HepG2 (cell line): Measurements from ENCODE around the gene SEMA3G. TPM values are rescaled to one million over a fixed set of nuclear protein-coding genes. Genes with fewer than 3 reads are reported as not detected.

Experiments used
- ATAC-seq: fragments of 200-7000 bp; cut with Tn5 transposase; 3 replicates; pipeline ENCODE4 v1.9.1; 2020; ENCODE audit warnings: mild to moderate bottlenecking, moderate library complexity
- BruUV-seq: library from RNA; stranded (reverse); fragments of 400-500 nt; replicated peaks from 2 replicates; lab custom pipeline; 2021; lab: Mats Ljungman, UMichigan
- CTCF ChIA-PET: fragments of 300-600 bp; formaldehyde crosslinking; extraction: SDS; loops from one replicate; lab custom pipeline; 2021; ENCODE audit warnings: low total read pairs, inconsistent platforms, low intra/inter-chr PET ratio; lab: Yijun Ruan, JAX
- POLR2A ChIA-PET: fragments of 350-600 bp; sonication (Branson Sonifier 250); formaldehyde crosslinking; loops from one replicate; lab custom pipeline; 2020; ENCODE audit warnings: antibody characterized with exemption, inconsistent platforms; lab: Yijun Ruan, JAX
- DNase-seq: peaks from one replicate; pipeline ENCODE4 v3.0.0-alpha.2; 2015; ENCODE audit warnings: low spot score
- FAIRE-seq: peaks from 3 replicates; lab custom pipeline; 2011; peaks lifted over from hg19 to GRCh38; lab: Jason Lieb, UNC
- H2AFZ ChIP-seq: one replicate; pipeline ENCODE4 v1.6.1; 2011; ENCODE audit warnings: low read length, inconsistent platforms
- H3K27ac ChIP-seq: fragments of 300-600 bp; 3 replicates; pipeline ENCODE4 v1.8.0; 2011; ENCODE audit warnings: mixed run types, mild to moderate bottlenecking, mixed read lengths, low read length, inconsistent platforms; ENCODE audit not compliant: insufficient read depth; ENCODE audit errors: extremely low read length
- H3K27me3 ChIP-seq, 2 experiments: fragments of 200-600 bp in 1 of 2; 2 replicates in 1 of 2; 3 replicates in 1 of 2; pipeline versions ENCODE4 v1.6.0 to v1.8.0; 2011; ENCODE audit warnings: low read length in 2 of 2, mild to moderate bottlenecking in 2 of 2, moderate library complexity in 2 of 2, inconsistent platforms in 1 of 2; ENCODE audit not compliant: insufficient read depth in 2 of 2, control insufficient read depth in 1 of 2
- H3K36me3 ChIP-seq, 2 experiments: fragments of 200-600 bp in 1 of 2; replicated peaks in 1 of 2; 2 replicates in 1 of 2; 3 replicates in 1 of 2; pipeline versions ENCODE4 v1.5.1 to v1.8.0; 2011; ENCODE audit warnings: low read length in 2 of 2, inconsistent platforms in 1 of 2; ENCODE audit not compliant: insufficient read depth in 2 of 2, control insufficient read depth in 1 of 2
- H3K4me1 ChIP-seq: 2 replicates; pipeline ENCODE4 v1.5.1; 2012; ENCODE audit warnings: low read length, inconsistent platforms; ENCODE audit not compliant: insufficient read depth
- H3K4me2 ChIP-seq: 2 replicates; pipeline ENCODE4 v1.6.0; 2011; ENCODE audit warnings: low read depth, low read length, inconsistent platforms
- H3K4me3 ChIP-seq, 3 experiments: fragments of 200-600 bp in 1 of 3; sonication (generic), shearing (Covaris generic) in 1 of 3; replicated peaks in 1 of 3; 2 replicates each; pipeline ENCODE4 v1.5.1; 2011 to 2016; ENCODE audit warnings: low read length in 3 of 3, inconsistent platforms in 2 of 3, low read depth in 2 of 3, mild to moderate bottlenecking in 2 of 3, control low read depth in 1 of 3, mixed read lengths in 1 of 3; ENCODE audit not compliant: insufficient read depth in 1 of 3
- H3K79me2 ChIP-seq: one replicate; pipeline ENCODE4 v1.6.1; 2011; ENCODE audit warnings: low read length, inconsistent platforms; ENCODE audit not compliant: insufficient read depth
- H3K9ac ChIP-seq: 2 replicates; pipeline ENCODE4 v1.6.0; 2011; ENCODE audit warnings: mild to moderate bottlenecking, low read depth, low read length, inconsistent platforms; ENCODE audit not compliant: insufficient read depth
- H3K9me3 ChIP-seq: 2 replicates; pipeline ENCODE4 v1.5.1; 2012; ENCODE audit warnings: mild to moderate bottlenecking, low read length
- H4K20me1 ChIP-seq: 2 replicates; pipeline ENCODE4 v1.6.0; 2011; ENCODE audit warnings: inconsistent platforms, mild to moderate bottlenecking, low read length, moderate library complexity; ENCODE audit not compliant: insufficient read depth
- ATF3 ChIP-seq: sonication (generic); formaldehyde crosslinking; IDR thresholded peaks from 2 replicates; pipeline ENCODE4 v1.4.0; 2020; ENCODE audit warnings: missing genetic modification reagents
- CHD4 ChIP-seq: fragments of 200-600 bp; sonication (generic); IDR thresholded peaks from 2 replicates; pipeline ENCODE4 v1.7.0; 2017; ENCODE audit warnings: mild to moderate bottlenecking, low read length, borderline replicate concordance
- HNRNPK ChIP-seq: fragments of 200-400 bp; formaldehyde crosslinking; IDR thresholded peaks from 2 replicates; pipeline ENCODE4 v1.6.1; 2018; ENCODE audit warnings: low read length, low read depth, moderate library complexity, mild to moderate bottlenecking; ENCODE audit not compliant: poor library complexity, severe bottlenecking
- IRX3 ChIP-seq: sonication (generic); formaldehyde crosslinking; IDR thresholded peaks from 2 replicates; pipeline ENCODE4 v1.8.1; 2023; ENCODE audit warnings: mild to moderate bottlenecking, low read depth, missing genetic modification reagents, borderline replicate concordance
- KMT2B ChIP-seq: IDR thresholded peaks from 2 replicates; pipeline ENCODE4 v1.6.1; 2016; ENCODE audit warnings: missing genetic modification reagents, missing compliant biosample characterization
- NPAS2 ChIP-seq: sonication (generic); formaldehyde crosslinking; IDR thresholded peaks from 2 replicates; pipeline ENCODE4 v1.8.0; 2022; ENCODE audit warnings: mild to moderate bottlenecking, missing genetic modification reagents, borderline replicate concordance
- PHF5A ChIP-seq: IDR thresholded peaks from one replicate; pipeline ENCODE4 v1.6.1; 2018; ENCODE audit warnings: low read depth, missing genetic modification reagents; ENCODE audit not compliant: unreplicated experiment
- POGK ChIP-seq: sonication (generic); formaldehyde crosslinking; conservative IDR thresholded peaks from 2 replicates; pipeline ENCODE4 v1.8.0; 2022; ENCODE audit warnings: mild to moderate bottlenecking, moderate library complexity, missing genetic modification reagents
- SAP130 ChIP-seq: IDR thresholded peaks from 2 replicates; pipeline ENCODE4 v1.6.1; 2016; ENCODE audit warnings: low read depth
- STAG1 ChIP-seq: sonication (generic); formaldehyde crosslinking; IDR thresholded peaks from 2 replicates; pipeline ENCODE4 v1.4.0; 2020; ENCODE audit warnings: missing genetic modification reagents
- ZNF256 ChIP-seq: sonication (generic); formaldehyde crosslinking; conservative IDR thresholded peaks from 2 replicates; pipeline ENCODE4 v1.4.0; 2020; ENCODE audit warnings: missing genetic modification reagents
- ZNF562 ChIP-seq: sonication (generic); formaldehyde crosslinking; IDR thresholded peaks from 2 replicates; pipeline ENCODE4 v1.8.0; 2022; ENCODE audit warnings: missing genetic modification reagents, borderline replicate concordance
- ZNF670 ChIP-seq: sonication (generic); formaldehyde crosslinking; IDR thresholded peaks from 2 replicates; pipeline ENCODE4 v1.8.0; 2022; ENCODE audit warnings: mild to moderate bottlenecking, missing genetic modification reagents, borderline replicate concordance
- ZNF709 ChIP-seq: sonication (generic); formaldehyde crosslinking; IDR thresholded peaks from 2 replicates; pipeline ENCODE4 v1.5.0; 2020; ENCODE audit warnings: mild to moderate bottlenecking, missing genetic modification reagents
- ZNF788 ChIP-seq: sonication (generic); formaldehyde crosslinking; IDR thresholded peaks from 2 replicates; pipeline ENCODE4 v1.5.0; 2020; ENCODE audit warnings: mild to moderate bottlenecking, missing genetic modification reagents, borderline replicate concordance
- WGBS: methylation state at CpG from one replicate; pipeline ENCODE4 v1.1.6; 2017; ENCODE audit warnings: low lambda C conversion rate; 5-methylcytosine and 5-hydroxymethylcytosine counted together
- in situ Hi-C: cut with HindIII; loops from 2 replicates; pipeline ENCODE4 v1.10.0; 2017; ENCODE audit warnings: low pct_unique_long_range_greater_than_20kb; ENCODE audit not compliant: extremely low pct_ligation_motif_present
- intact Hi-C: fragments of 100-400 bp; cut with micrococcal nuclease; formaldehyde crosslinking; loops from one replicate; pipeline ENCODE4 v1.10.0; 2022; ENCODE audit not compliant: unreplicated experiment
- polyA plus RNA-seq, 8 experiments: library from polyadenylated mRNA; depleted of rRNA in 3 of 8; stranded (reverse) in 7 of 8; unstranded in 1 of 8; fragments of >200 nt; fragmentation: Illumina TruSeq in 4 of 8; extraction: Trizol in 4 of 8; gene quantifications; 2 replicates each; pipeline versions ENCODE4 v1.2.1 to v1.2.3, GENCODE V29; 2011 to 2016; ENCODE audit warnings: low read depth in 4 of 8, missing spikeins in 1 of 8, mixed read lengths in 1 of 8; ENCODE audit not compliant: insufficient read depth in 1 of 8
- total RNA-seq, 5 experiments: library from RNA; depleted of rRNA; stranded (reverse); fragments of >200 nt; fragmentation: Illumina TruSeq; extraction: Trizol; gene quantifications; 2 replicates each; pipeline ENCODE4 v1.2.3, GENCODE V29; 2016; ENCODE audit warnings: low read depth in 1 of 5
- TF ChIP-seq, protein P1 (sequence below): sonication (generic); formaldehyde crosslinking; IDR thresholded peaks from 2 replicates; pipeline ENCODE4 v1.8.1; 2023; ENCODE audit warnings: mild to moderate bottlenecking, moderate library complexity, missing genetic modification reagents

SEMA3G gene
- total and polyA plus RNA-seq, 2 of the 13 experiments (the other 11 are each of a cell fraction or from before 2014, with no cell fraction given) = 6.1 to 8.3 TPM

DNA sequence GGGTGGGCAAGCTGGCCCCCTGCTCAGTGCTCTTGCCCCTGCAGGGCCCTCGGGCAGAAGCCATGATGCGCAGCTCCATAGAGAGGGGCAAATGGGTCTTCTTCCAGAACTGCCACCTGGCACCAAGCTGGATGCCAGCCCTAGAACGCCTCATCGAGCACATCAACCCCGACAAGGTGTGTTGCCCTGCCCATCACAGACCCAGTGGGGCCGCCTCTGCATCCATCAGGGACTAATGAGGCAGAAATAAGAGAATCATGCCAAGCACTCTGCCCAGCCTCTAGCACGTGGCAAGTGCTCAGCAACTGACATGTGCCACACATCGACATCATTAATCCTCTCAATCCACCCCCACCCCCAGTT is 49.4 kb downstream of the SEMA3G start (continued):
- TF ChIP-seq POGK (CRISPR knock-in tag) = no peak
- TF ChIP-seq CHD4 = no peak
- TF ChIP-seq, all 625 proteins: peak for 0

- no peak for FAIRE-seq
- TF ChIP-seq KMT2B (CRISPR knock-in tag) = no peak
- no peak for TF ChIP-seq ZNF709 (CRISPR knock-in tag)
- TF ChIP-seq ZNF670 = no peak
- no peak for TF ChIP-seq IRX3 (CRISPR knock-in tag)
- TF ChIP-seq PHF5A (CRISPR knock-in tag) = no peak
- TF ChIP-seq ZNF788 (CRISPR knock-in tag) = no peak
- no peak for TF ChIP-seq STAG1 (CRISPR knock-in tag)
- no peak for TF ChIP-seq SAP130 (CRISPR knock-in tag)
- TF ChIP-seq NPAS2 (CRISPR knock-in tag) = no peak
- TF ChIP-seq ATF3 = no peak
- no peak for TF ChIP-seq ZNF562 (CRISPR knock-in tag)
- TF ChIP-seq ZNF256 (CRISPR knock-in tag) = no peak
- TF ChIP-seq, protein P1, sequence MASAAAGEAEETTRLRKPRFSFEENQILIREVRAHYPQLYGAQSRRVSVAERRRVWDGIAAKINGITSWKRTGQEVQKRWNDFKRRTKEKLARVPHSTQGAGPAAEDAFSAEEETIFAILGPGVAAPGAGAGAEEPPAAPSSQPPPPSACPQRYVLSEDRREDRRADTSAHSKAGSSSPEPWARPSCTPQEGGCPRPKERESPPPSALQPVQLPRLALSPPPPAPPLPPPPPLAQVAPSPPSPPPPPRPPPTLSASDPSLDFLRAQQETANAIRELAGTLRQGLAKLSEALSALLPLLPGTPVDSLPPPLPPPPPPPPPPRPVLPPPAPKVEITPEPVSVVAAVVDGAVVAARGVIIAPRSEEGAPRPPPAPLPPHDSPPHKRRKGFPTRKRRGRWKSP (CRISPR knock-in tag) = no peak
- TF ChIP-seq HNRNPK = no peak
These were observed 50.0 kb downstream of the SEMA3G start for GRCh38 chr3:52394751-52395502.

More at GRCh38 chr3:52394751-52395502, 50.0 kb downstream of the SEMA3G start:
- in situ Hi-C loops (no loop called here), intact Hi-C loops (no loop called here)
- H3K4me1 ChIP-seq = peaks cover 12% of the 10 kb centered on the region; the same call in 1 of the 2 replicates
- no peak overlapping the region for H3K4me3 ChIP-seq
- WGBS = 76% methylated on average over 6 of the region's 10 CpGs
- no peak overlapping the region for H3K9ac ChIP-seq
- H2AFZ ChIP-seq = no peak overlapping the region
- POLR2A ChIA-PET = no interaction called here
- no peaks in the 10 kb centered on the region for H3K79me2 ChIP-seq
- no peak overlapping the region for H3K27ac ChIP-seq
- no peaks in the 10 kb centered on the region for H3K27me3 ChIP-seq
- DNase-seq = no peak
- no TSS peak for BruUV-seq
- CTCF ChIA-PET = no interaction called here
- no peak overlapping the region for H3K4me2 ChIP-seq
- H4K20me1 ChIP-seq = no peaks in the 10 kb centered on the region
- no peaks in the 10 kb centered on the region for H3K36me3 ChIP-seq
- H3K9me3 ChIP-seq = no peaks in the 10 kb centered on the region
- no peak for ATAC-seq
